ENCODE measurements around the gene BRD4.

- TF ChIP-seq EZH2 (IDR thresholded peaks at IDR 0.05; ENCODE audit: borderline replicate concordance, insufficient read depth, low read length, poor library complexity, severe bottlenecking) (no peak), REST (IDR thresholded peaks at IDR 0.05; ENCODE audit: borderline replicate concordance) (no peak), CTCF (IDR thresholded peaks at IDR 0.05; ENCODE audit: poor library complexity, severe bottlenecking) (no peak), RAD21 (conservative IDR thresholded peaks at IDR 0.05) (no peak), POLR2AphosphoS5 (IDR thresholded peaks at IDR 0.05) (no peak), EP300 (conservative IDR thresholded peaks at IDR 0.05; ENCODE audit: poor library complexity, severe bottlenecking) (no peak)
These were observed 47.8 kb upstream of the BRD4 start for GRCh38 chr19:15379999-15380647.

Measured in neural cell (in vitro differentiated cells).